Activated CD4-positive, alpha-beta T cell treated with anti-CD3 and anti-CD28 coated beads, Interleukin-2, Interleukin-6, amounts not matched to agents 100 ng/mL and 50 ng/mL, durations not matched to agents 16 hours and 8 hours (primary cell): ENCODE measurements around the gene B3GNT7.
"Not testable (repeated sequence)": the region's sequence is repeated elsewhere in the genome, so short reads cannot be mapped to it uniquely, and the experiment has no call there.

ENCODE experiments used
- DNase-seq: peaks from one replicate; pipeline ENCODE4 v3.0.0-alpha.2; 2020

Gene B3GNT7

GRCh38 chr2:231386446-231386845, 9.1 kb upstream of the B3GNT7 start:
- DNase-seq, result no peak

- no peak for DNase-seq
These were observed 7.4 kb upstream of the B3GNT7 start for GRCh38 chr2:231387904-231388724.

DNA sequence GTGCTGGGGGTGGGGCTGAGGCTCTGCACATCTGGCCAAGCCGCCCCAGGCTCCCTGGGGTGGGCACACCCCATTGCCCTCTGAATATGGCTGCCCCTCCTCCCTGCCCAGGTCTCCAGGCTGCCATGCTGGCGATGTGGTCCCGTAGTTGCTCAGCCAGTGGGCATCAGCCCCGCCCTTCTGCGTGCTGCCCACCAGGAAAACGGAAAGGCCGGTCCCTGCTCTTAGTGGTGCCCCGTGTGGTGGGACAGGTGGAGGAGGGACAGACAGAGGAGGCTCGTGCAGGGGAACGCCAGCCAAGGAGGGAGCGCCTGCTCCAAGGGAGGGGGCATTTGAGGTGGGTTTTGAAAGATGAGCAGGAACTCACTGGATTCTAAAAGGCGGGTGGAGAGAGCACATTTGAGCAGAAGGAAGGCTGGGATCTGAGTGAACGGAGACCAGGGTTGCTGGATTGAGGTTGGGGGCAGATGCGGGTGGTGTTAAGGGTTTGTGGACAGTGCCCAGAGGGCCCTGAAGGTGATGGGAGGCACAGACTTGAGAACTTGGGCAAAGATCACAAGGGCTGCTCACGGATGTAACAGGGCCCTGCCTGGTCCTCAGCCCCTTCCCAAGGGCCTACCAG, 6.7 kb upstream of the B3GNT7 start:
- DNase-seq, result no peak

DNA sequence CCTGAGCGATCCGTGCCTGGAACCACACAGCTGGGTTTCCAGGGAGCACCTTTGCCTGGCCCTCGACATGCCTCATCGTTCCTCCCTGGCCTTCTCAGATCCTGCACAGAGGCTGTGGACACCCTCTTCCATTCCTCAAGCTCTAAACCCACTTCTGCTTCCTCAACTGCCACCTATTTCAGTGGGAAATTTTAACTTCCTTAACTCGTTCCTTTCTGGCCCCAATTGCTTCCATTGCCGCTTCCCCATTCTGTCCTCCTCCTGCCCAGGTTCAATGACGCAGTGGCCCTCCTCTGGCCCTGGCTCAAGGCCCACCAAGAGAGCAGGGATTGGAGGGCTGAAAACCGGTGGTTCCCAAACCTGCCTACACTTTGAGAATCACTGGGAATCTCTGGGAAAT, 4.8 kb upstream of the B3GNT7 start:
- no peak for DNase-seq

- no peak for DNase-seq
These were observed 3.5 kb upstream of the B3GNT7 start for GRCh38 chr2:231391981-231392380.

DNA sequence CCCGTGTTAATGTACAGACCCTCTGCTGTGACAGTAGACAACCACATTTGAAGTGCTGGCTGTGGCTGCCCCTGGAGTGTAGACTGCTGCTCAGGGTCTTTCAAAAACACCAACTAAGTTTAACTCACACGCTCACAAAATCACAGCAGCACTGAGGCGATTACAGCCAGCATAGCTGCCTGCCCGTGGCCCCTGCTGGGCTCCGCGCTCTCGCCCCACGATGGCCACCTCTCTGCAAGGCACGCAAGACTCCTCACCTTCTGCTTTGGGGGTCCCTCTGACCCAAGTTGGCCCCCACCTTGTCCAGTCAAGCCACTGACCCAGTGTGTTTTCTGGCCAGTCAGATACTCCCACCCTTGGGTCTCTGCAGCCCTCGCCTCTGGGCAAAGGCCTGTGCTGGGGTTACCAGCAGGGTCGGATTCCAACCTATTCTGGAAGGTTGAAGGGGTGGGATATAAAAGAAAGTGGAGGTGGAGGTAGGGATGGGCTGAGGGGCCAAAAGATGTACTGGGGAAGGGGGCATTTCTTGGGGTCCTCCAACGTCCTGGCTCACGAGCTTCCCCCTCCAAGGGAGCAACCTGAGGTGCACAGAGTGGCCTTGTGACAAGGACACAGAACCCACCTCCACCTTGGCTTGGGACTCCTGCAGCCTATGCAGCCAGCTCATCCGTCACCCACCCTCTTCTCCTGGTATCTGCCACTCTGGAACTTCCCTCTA, 2.9 kb upstream of the B3GNT7 start:
- no peak for DNase-seq

- DNase-seq, result peak; percentile 37
These were observed 2.1 kb upstream of the B3GNT7 start for GRCh38 chr2:231393149-231394131.

DNA sequence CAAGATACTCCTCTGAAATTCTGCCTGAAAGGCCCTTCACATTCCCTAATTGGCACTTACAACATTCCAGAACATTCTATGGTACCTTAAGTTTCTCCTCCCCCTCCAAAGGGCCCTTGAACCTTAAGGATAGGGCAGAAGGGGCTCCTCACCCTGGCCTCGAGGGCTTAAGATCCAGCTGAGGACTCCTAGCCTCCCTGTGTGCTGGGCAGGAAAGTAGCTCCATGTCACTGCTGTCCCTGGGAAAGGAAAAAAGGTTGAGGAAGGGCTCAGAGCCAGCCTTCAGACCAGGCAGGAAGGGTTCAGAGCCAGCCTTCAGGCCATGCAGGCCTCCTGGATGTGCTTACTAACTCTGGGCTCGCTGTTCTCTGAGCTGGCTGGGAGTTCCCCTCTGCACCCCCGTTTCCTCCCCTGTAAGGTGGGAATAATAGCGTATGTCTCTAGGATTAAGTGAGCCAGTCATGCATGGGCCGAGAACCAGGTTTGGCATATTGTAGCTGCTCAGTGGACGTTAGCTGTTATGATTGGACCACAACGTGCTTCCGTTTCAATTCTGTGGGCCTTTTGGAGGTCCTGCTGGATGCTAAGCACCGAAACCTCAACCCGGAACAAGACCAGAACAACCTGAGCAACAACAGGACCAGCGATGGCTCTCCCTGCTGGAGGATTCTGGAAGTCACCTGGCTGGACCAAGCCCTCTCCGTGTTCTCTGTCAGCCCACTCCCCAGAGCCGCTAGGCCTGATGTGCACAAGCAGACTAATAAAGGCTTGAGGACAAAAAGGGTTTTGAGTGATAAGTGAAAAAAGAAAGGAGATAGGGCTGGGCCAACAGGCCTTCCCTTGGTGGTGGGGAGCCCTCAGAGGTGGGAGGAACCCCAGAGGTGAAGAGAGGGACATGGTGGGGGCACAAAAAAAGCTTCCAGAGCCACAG, 1.0 kb upstream of the B3GNT7 start:
- DNase-seq, result no peak

GRCh38 chr2:231396058-231396821, 730 bp downstream of the B3GNT7 start:
- DNase-seq, result no peak

- DNase-seq, result peak; percentile 40
These were observed 1.8 kb downstream of the B3GNT7 start for GRCh38 chr2:231397011-231397927.

DNA sequence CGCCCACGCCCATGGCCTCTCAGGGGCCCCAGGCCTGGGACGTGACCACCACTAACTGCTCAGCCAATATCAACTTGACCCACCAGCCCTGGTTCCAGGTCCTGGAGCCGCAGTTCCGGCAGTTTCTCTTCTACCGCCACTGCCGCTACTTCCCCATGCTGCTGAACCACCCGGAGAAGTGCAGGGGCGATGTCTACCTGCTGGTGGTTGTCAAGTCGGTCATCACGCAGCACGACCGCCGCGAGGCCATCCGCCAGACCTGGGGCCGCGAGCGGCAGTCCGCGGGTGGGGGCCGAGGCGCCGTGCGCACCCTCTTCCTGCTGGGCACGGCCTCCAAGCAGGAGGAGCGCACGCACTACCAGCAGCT, 2.4 kb downstream of the B3GNT7 start:
- DNase-seq, result no peak

DNA sequence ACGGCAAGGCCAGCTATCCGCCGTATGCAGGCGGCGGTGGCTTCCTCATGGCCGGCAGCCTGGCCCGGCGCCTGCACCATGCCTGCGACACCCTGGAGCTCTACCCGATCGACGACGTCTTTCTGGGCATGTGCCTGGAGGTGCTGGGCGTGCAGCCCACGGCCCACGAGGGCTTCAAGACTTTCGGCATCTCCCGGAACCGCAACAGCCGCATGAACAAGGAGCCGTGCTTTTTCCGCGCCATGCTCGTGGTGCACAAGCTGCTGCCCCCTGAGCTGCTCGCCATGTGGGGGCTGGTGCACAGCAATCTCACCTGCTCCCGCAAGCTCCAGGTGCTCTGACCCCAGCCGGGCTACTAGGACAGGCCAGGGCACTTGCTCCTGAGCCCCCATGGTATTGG, 3.1 kb downstream of the B3GNT7 start:
- no peak for DNase-seq

DNA sequence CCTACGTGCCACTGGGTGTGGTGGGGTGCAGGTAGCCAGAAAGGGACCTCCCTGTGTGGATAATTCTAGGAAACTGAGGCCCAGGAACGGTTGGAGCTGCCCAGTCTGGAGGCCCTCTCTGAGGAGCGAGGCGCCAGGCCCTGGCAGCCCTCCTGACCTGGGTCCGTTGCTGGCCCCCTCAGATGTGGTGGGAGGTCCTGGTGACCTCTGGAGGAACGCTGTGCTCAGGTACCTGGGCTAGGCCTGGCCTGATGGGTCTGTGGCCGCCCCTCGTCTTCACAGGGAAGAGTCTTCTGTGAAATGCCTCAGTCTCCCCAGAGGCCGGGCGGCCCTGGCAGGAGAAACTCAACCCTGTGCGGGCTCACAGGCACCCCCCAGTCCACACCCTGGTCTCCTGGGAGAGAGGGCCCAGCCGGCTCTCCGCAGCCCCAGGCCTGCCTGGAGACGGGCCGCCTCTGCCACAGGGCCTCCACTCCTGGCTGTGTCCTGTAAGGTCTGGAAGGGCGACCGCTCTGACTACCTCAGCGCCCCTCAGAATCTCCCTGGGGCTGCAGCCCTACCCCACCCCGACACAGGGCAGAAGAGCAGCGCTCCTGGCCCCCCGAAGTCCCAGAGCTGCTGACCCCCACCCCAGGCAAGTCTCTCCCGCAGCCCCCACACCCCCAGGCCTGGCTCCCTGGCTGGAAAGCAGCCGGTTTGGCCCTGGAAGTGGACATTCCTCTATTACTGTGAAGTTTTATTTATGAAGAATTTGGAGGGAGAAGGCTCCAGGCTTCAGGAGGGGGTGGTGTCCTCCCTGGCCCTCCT, 3.7 kb downstream of the B3GNT7 start:
- no peak for DNase-seq

- no peak for DNase-seq
These were observed 4.6 kb downstream of the B3GNT7 start for GRCh38 chr2:231399853-231400680.

GRCh38 chr2:231400681-231401080, 5.2 kb downstream of the B3GNT7 start:
- not testable (repeated sequence) for DNase-seq

- not testable (repeated sequence) for DNase-seq
These were observed 5.6 kb downstream of the B3GNT7 start for GRCh38 chr2:231401101-231401500.

DNA sequence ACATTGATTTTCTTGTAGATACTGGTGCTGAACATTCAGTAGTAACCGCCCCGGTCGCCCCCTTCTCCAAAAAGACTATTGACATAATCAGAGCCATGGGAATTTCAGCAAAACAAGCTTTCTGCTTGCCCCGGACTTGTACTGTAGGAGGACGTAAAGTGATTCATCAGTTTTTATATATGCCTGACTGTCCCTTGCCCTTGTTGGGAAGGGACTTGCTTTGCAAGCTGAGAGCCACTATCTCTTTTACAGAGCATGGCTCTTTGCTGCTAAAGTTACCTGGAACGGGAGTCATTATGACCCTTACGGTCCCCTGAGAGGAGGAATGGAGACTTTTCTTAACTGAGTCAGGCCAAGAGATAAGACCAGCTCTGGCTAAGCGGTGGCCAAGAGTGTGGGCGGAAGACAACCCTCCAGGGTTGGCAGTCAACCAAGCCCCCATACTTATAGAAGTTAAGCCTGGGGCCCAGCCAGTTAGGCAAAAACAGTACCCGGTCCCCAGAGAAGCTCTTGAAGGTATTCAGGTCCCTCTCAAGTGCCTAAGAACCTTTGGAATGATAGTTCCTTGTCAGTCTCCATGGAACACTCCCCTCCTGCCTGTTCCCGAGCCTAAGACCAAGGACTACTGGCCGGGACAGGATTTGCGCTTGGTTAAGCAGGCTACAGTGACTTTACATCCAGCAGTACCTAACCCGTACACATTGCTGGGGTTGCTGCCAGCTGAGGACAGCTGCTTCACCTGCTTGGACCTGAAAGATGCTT, 8.1 kb downstream of the B3GNT7 start:
- not testable (repeated sequence) for DNase-seq
